GM12878 (cell line): ENCODE results near the gene C5. TPM values are rescaled to one million over a fixed set of nuclear protein-coding genes. Genes with fewer than 3 reads are reported as not detected.

Experiments used
- CHD2 ChIP-seq: IDR thresholded peaks from 2 replicates; pipeline ENCODE4 v1.6.1; 2011; ENCODE audit warnings: low read depth, low read length, improper control_type of control experiment, borderline replicate concordance
- CREM ChIP-seq: IDR thresholded peaks from 2 replicates; pipeline ENCODE4 v1.6.1; 2014; ENCODE audit warnings: antibody characterized with exemption, low read depth
- E2F4 ChIP-seq: IDR thresholded peaks from 2 replicates; pipeline ENCODE4 v1.6.1; 2012; ENCODE audit warnings: low read depth, low read length, improper control_type of control experiment
- FOXM1 ChIP-seq: IDR thresholded peaks from 2 replicates; pipeline ENCODE4 v1.6.1; 2012; ENCODE audit warnings: low read depth, mild to moderate bottlenecking, inconsistent platforms, low read length, moderate library complexity
- GATAD2B ChIP-seq: fragments of 450-650 bp; conservative IDR thresholded peaks from 2 replicates; pipeline ENCODE4 v1.6.1; 2017; ENCODE audit warnings: low read depth, mild to moderate bottlenecking, moderate library complexity
- KDM1A ChIP-seq: fragments of 200-600 bp; sonication (generic); IDR thresholded peaks from 2 replicates; pipeline ENCODE4 v1.6.1; 2016; ENCODE audit warnings: borderline replicate concordance
- NFXL1 ChIP-seq: fragments of 450-650 bp; IDR thresholded peaks from 2 replicates; pipeline ENCODE4 v1.6.1; 2017; ENCODE audit warnings: antibody characterized with exemption, mild to moderate bottlenecking, borderline replicate concordance
- POLR2A ChIP-seq: IDR thresholded peaks from 2 replicates; pipeline ENCODE4 v1.6.1; 2011; ENCODE audit warnings: low read depth, mild to moderate bottlenecking, low read length
- POLR2AphosphoS2 ChIP-seq: IDR thresholded peaks from 2 replicates; pipeline ENCODE4 v1.6.1; 2011; ENCODE audit warnings: low read depth, mild to moderate bottlenecking, low read length, improper control_type of control experiment, moderate library complexity
- POU2F2 ChIP-seq: IDR thresholded peaks from 3 replicates; pipeline ENCODE4 v1.6.1; 2011; ENCODE audit warnings: low read depth, mild to moderate bottlenecking, low read length, borderline replicate concordance
- RCOR1 ChIP-seq: conservative IDR thresholded peaks from 2 replicates; pipeline ENCODE4 v1.6.1; 2012; ENCODE audit warnings: low read depth, low read length, improper control_type of control experiment
- SIX5 ChIP-seq: IDR thresholded peaks from 2 replicates; pipeline ENCODE4 v1.6.1; 2011; ENCODE audit warnings: mild to moderate bottlenecking, low read depth, low read length, moderate library complexity; ENCODE audit not compliant: severe bottlenecking
- SMARCA5 ChIP-seq: fragments of 450-650 bp; IDR thresholded peaks from 2 replicates; pipeline ENCODE4 v1.6.1; 2017; ENCODE audit warnings: mild to moderate bottlenecking
- SPI1 ChIP-seq: IDR thresholded peaks from 2 replicates; pipeline ENCODE4 v1.6.1; 2011; ENCODE audit warnings: low read depth, mild to moderate bottlenecking, low read length, moderate library complexity, borderline replicate concordance; ENCODE audit not compliant: insufficient read depth
- STAT1 ChIP-seq: fragments of 450-650 bp; conservative IDR thresholded peaks from 2 replicates; pipeline ENCODE4 v1.6.1; 2014; ENCODE audit warnings: antibody characterized with exemption, mild to moderate bottlenecking
- USF1 ChIP-seq: IDR thresholded peaks from 2 replicates; pipeline ENCODE4 v1.6.1; 2011; ENCODE audit warnings: borderline replicate concordance, low read depth, mild to moderate bottlenecking, moderate library complexity, mixed read lengths, low read length; ENCODE audit not compliant: insufficient read depth; ENCODE audit errors: extremely low read length
- polyA plus RNA-seq, 11 experiments: library from polyadenylated mRNA; depleted of rRNA in 4 of 11; unstranded in 6 of 11; stranded (reverse) in 5 of 11; fragments of >200 nt; fragmentation: Nextera tagmentation in 4 of 11; fragmentation: Illumina TruSeq in 1 of 11; extraction: Ambion mirVana in 4 of 11; extraction: Trizol in 1 of 11; gene quantifications; 1 replicate in 1 of 11; 2 replicates in 10 of 11; pipeline versions ENCODE4 v1.2.1 to v1.2.3, GENCODE V29; 2011 to 2016; ENCODE audit warnings: inconsistent platforms in 2 of 11, missing spikeins in 2 of 11, low read depth in 1 of 11
- total RNA-seq, 4 experiments: library from RNA; depleted of rRNA in 3 of 4; stranded (reverse); fragments of >200 nt in 3 of 4; fragmentation: Illumina TruSeq in 1 of 4; extraction: Trizol in 1 of 4; gene quantifications; 2 replicates each; pipeline versions ENCODE4 v1.2.1 to v1.2.3, GENCODE V29; 2013 to 2021
- TF ChIP-seq, protein P1 (sequence below): fragments of 450-650 bp; IDR thresholded peaks from 2 replicates; pipeline ENCODE4 v1.6.1; 2017; ENCODE audit warnings: mild to moderate bottlenecking, moderate library complexity
- TF ChIP-seq, protein P2 (sequence below): IDR thresholded peaks from 2 replicates; pipeline ENCODE4 v1.6.1; 2012; ENCODE audit warnings: low read depth, low read length, improper control_type of control experiment
- TF ChIP-seq, protein P3 (sequence below): IDR thresholded peaks from 2 replicates; pipeline ENCODE4 v1.6.1; 2011; ENCODE audit warnings: low read depth, low read length, improper control_type of control experiment, borderline replicate concordance

Gene C5
- total and polyA plus RNA-seq, 10 of the 15 experiments (the other 5 are each of a cell fraction or from before 2014, with no cell fraction given) = 0.39 to 2.2 (median 1.2) TPM

- TF ChIP-seq CHD2 (0 out of 2 replicates have a peak, but pooled peaks have one; percentile 36), CREM (peak; percentile 94), NFXL1 (no peak), STAT1 (no peak), FOXM1 (no peak), POLR2AphosphoS2 (peak; percentile 93), SMARCA5 (no peak), USF1 (no peak), KDM1A (no peak), SPI1 (no peak), E2F4 (no peak), POLR2A (peak; percentile 97), SIX5 (no peak), GATAD2B (peak; percentile 32; the same call in 1 of the 2 replicates), POU2F2 (peak; percentile 96), RCOR1 (0 out of 2 replicates have a peak, but pooled peaks have one; percentile 16)
- TF ChIP-seq, protein P1, sequence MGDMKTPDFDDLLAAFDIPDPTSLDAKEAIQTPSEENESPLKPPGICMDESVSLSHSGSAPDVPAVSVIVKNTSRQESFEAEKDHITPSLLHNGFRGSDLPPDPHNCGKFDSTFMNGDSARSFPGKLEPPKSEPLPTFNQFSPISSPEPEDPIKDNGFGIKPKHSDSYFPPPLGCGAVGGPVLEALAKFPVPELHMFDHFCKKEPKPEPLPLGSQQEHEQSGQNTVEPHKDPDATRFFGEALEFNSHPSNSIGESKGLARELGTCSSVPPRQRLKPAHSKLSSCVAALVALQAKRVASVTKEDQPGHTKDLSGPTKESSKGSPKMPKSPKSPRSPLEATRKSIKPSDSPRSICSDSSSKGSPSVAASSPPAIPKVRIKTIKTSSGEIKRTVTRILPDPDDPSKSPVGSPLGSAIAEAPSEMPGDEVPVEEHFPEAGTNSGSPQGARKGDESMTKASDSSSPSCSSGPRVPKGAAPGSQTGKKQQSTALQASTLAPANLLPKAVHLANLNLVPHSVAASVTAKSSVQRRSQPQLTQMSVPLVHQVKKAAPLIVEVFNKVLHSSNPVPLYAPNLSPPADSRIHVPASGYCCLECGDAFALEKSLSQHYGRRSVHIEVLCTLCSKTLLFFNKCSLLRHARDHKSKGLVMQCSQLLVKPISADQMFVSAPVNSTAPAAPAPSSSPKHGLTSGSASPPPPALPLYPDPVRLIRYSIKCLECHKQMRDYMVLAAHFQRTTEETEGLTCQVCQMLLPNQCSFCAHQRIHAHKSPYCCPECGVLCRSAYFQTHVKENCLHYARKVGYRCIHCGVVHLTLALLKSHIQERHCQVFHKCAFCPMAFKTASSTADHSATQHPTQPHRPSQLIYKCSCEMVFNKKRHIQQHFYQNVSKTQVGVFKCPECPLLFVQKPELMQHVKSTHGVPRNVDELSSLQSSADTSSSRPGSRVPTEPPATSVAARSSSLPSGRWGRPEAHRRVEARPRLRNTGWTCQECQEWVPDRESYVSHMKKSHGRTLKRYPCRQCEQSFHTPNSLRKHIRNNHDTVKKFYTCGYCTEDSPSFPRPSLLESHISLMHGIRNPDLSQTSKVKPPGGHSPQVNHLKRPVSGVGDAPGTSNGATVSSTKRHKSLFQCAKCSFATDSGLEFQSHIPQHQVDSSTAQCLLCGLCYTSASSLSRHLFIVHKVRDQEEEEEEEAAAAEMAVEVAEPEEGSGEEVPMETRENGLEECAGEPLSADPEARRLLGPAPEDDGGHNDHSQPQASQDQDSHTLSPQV = no peak
- TF ChIP-seq, protein P2, sequence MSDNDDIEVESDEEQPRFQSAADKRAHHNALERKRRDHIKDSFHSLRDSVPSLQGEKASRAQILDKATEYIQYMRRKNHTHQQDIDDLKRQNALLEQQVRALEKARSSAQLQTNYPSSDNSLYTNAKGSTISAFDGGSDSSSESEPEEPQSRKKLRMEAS = no peak
- TF ChIP-seq, protein P3, sequence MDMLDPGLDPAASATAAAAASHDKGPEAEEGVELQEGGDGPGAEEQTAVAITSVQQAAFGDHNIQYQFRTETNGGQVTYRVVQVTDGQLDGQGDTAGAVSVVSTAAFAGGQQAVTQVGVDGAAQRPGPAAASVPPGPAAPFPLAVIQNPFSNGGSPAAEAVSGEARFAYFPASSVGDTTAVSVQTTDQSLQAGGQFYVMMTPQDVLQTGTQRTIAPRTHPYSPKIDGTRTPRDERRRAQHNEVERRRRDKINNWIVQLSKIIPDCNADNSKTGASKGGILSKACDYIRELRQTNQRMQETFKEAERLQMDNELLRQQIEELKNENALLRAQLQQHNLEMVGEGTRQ = no peak
Observed at GRCh38 chr9:120925535-120926396, 124.3 kb downstream of the C5 start (continued).
